GM12878 (cell line): ENCODE data around the gene BUD23. TPM values are rescaled to one million over a fixed set of nuclear protein-coding genes. Genes with fewer than 3 reads are reported as not detected.

Experiments
- ATAC-seq: fragments of 200-7000 bp; cut with Tn5 transposase; 3 replicates; pipeline ENCODE4 v1.9.1; 2020; ENCODE audit warnings: mild to moderate bottlenecking, moderate library complexity
- BruUV-seq: library from RNA; stranded (reverse); fragments of 400-500 nt; replicated peaks from 2 replicates; lab custom pipeline; 2021; lab: Mats Ljungman, UMichigan
- CTCF ChIA-PET: fragments of 300-600 bp; sonication (Branson Sonifier 250); formaldehyde crosslinking; extraction: SDS; loops from one replicate; lab custom pipeline; 2021; ENCODE audit warnings: inconsistent platforms; lab: Yijun Ruan, JAX
- POLR2A ChIA-PET: fragments of 350-600 bp; formaldehyde crosslinking; extraction: SDS; loops from one replicate; lab custom pipeline; 2021; ENCODE audit warnings: inconsistent platforms; lab: Charles Lee
- RAD21 ChIA-PET: fragments of 300-600 bp; sonication (Branson Sonifier 250); formaldehyde crosslinking; loops from one replicate; lab custom pipeline; 2023; ENCODE audit warnings: antibody characterized with exemption; ENCODE audit not compliant: unreplicated experiment; lab: Charles Lee
- SMC1A ChIA-PET: fragments of 300-600 bp; sonication (Branson Sonifier 250); formaldehyde crosslinking; loops from one replicate; lab custom pipeline; 2023; ENCODE audit not compliant: unreplicated experiment, uncharacterized antibody; lab: Charles Lee
- DNase-seq: peaks from one replicate; pipeline ENCODE4 v3.0.0-alpha.2; 2011; ENCODE audit warnings: low read depth, low spot score
- FAIRE-seq: peaks from 3 replicates; lab custom pipeline; 2011; peaks lifted over from hg19 to GRCh38; lab: Jason Lieb, UNC
- H2AFZ ChIP-seq: 2 replicates; pipeline ENCODE4 v1.6.0; 2011; ENCODE audit warnings: low read depth, low read length, control low read depth; ENCODE audit not compliant: control insufficient read depth
- H3K27ac ChIP-seq: 2 replicates; pipeline ENCODE4 v1.5.1; 2011; ENCODE audit warnings: control low read depth; ENCODE audit not compliant: control insufficient read depth, insufficient read depth
- H3K27me3 ChIP-seq, 2 experiments: replicated peaks in 1 of 2; 2 replicates each; pipeline versions ENCODE4 v1.6.0 to v1.6.1; 2011; ENCODE audit warnings: low read length in 1 of 2; ENCODE audit not compliant: control insufficient read depth in 2 of 2, insufficient read depth in 2 of 2
- H3K36me3 ChIP-seq, 2 experiments: 2 replicates each; pipeline ENCODE4 v1.5.1; 2011; ENCODE audit warnings: low read length in 1 of 2; ENCODE audit not compliant: control insufficient read depth in 2 of 2, insufficient read depth in 2 of 2
- H3K4me1 ChIP-seq: 2 replicates; pipeline ENCODE4 v1.6.1; 2011; ENCODE audit warnings: mild to moderate bottlenecking, low read length, moderate library complexity, mixed read lengths; ENCODE audit not compliant: control insufficient read depth, insufficient read depth
- H3K4me2 ChIP-seq: 2 replicates; pipeline ENCODE4 v1.6.0; 2011; ENCODE audit warnings: control low read depth; ENCODE audit not compliant: control insufficient read depth, insufficient read depth
- H3K4me3 ChIP-seq: fragments of 200-600 bp; sonication (generic); 2 replicates; pipeline ENCODE4 v1.5.1; 2016
- H3K79me2 ChIP-seq: 2 replicates; pipeline ENCODE4 v1.6.0; 2011; ENCODE audit warnings: low read length; ENCODE audit not compliant: control insufficient read depth, insufficient read depth
- H3K9ac ChIP-seq: 2 replicates; pipeline ENCODE4 v1.8.0; 2011; ENCODE audit warnings: low read length, control low read depth, mixed read lengths; ENCODE audit not compliant: control insufficient read depth, insufficient read depth
- H3K9me3 ChIP-seq: replicated peaks from 3 replicates; pipeline ENCODE4 v1.5.1; 2011; ENCODE audit warnings: mild to moderate bottlenecking, low read length; ENCODE audit not compliant: control insufficient read depth, insufficient read depth
- H4K20me1 ChIP-seq: 2 replicates; pipeline ENCODE4 v1.6.0; 2011; ENCODE audit not compliant: control insufficient read depth, insufficient read depth
- BCL11A ChIP-seq: IDR thresholded peaks from 2 replicates; pipeline ENCODE4 v1.6.1; 2011; ENCODE audit warnings: low read depth, low read length
- BCL3 ChIP-seq: IDR thresholded peaks from 2 replicates; pipeline ENCODE4 v1.6.1; 2011; ENCODE audit warnings: borderline replicate concordance, low read depth, mild to moderate bottlenecking, moderate library complexity, low read length; ENCODE audit not compliant: insufficient read depth, poor library complexity, severe bottlenecking
- BMI1 ChIP-seq: fragments of 450-650 bp; IDR thresholded peaks from 2 replicates; pipeline ENCODE4 v1.6.1; 2016; ENCODE audit warnings: mild to moderate bottlenecking, moderate library complexity, borderline replicate concordance
- CTCF ChIP-seq, 3 experiments: IDR thresholded peaks in 2 of 3; conservative IDR thresholded peaks in 1 of 3; 2 replicates each; pipeline ENCODE4 v1.5.1; 2011; ENCODE audit warnings: low read depth in 3 of 3, low read length in 3 of 3, mild to moderate bottlenecking in 3 of 3, control low read depth in 2 of 3, moderate library complexity in 2 of 3, inconsistent platforms in 1 of 3, mixed read lengths in 1 of 3; ENCODE audit not compliant: control insufficient read depth in 2 of 3, insufficient read depth in 1 of 3; ENCODE audit errors: extremely low read depth in 1 of 3
- EGR1 ChIP-seq, 2 experiments: IDR thresholded peaks; 1 replicate in 1 of 2; 2 replicates in 1 of 2; pipeline ENCODE4 v1.6.1; 2011 to 2012; ENCODE audit warnings: low read depth in 2 of 2, low read length in 2 of 2, borderline replicate concordance in 1 of 2, mild to moderate bottlenecking in 1 of 2, moderate library complexity in 1 of 2
- ETV6 ChIP-seq, 2 experiments: fragments of 450-650 bp in 1 of 2; IDR thresholded peaks in 1 of 2; conservative IDR thresholded peaks in 1 of 2; 2 replicates each; pipeline ENCODE4 v1.6.1; 2014; ENCODE audit warnings: antibody characterized with exemption in 1 of 2, borderline replicate concordance in 1 of 2, low read depth in 1 of 2, mild to moderate bottlenecking in 1 of 2, moderate library complexity in 1 of 2
- EZH2 ChIP-seq: IDR thresholded peaks from 2 replicates; pipeline ENCODE4 v1.6.1; 2012; ENCODE audit warnings: low read depth, mild to moderate bottlenecking, control low read depth, inconsistent platforms, low read length, borderline replicate concordance; ENCODE audit not compliant: control insufficient read depth
- IKZF1 ChIP-seq: fragments of 450-650 bp; conservative IDR thresholded peaks from 2 replicates; pipeline ENCODE4 v1.6.1; 2017; ENCODE audit warnings: antibody characterized with exemption, mild to moderate bottlenecking
- IKZF2 ChIP-seq, 2 experiments: fragments of 450-650 bp; IDR thresholded peaks; 2 replicates each; pipeline ENCODE4 v1.6.1; 2017; ENCODE audit warnings: mild to moderate bottlenecking in 2 of 2, moderate library complexity in 2 of 2
- MEF2B ChIP-seq: fragments of 450-650 bp; IDR thresholded peaks from 2 replicates; pipeline ENCODE4 v1.6.1; 2018; ENCODE audit warnings: mild to moderate bottlenecking, moderate library complexity; ENCODE audit not compliant: partially characterized antibody, poor library complexity, severe bottlenecking
- MYB ChIP-seq: fragments of 150-350 bp; IDR thresholded peaks from 2 replicates; pipeline ENCODE4 v1.6.1; 2014; ENCODE audit warnings: mild to moderate bottlenecking, low read depth, low read length, borderline replicate concordance
- NFYA ChIP-seq: IDR thresholded peaks from 2 replicates; pipeline ENCODE4 v1.6.1; 2011; ENCODE audit warnings: low read depth, mild to moderate bottlenecking, low read length, improper control_type of control experiment, borderline replicate concordance
- NFYB ChIP-seq: IDR thresholded peaks from 2 replicates; pipeline ENCODE4 v1.6.1; 2011; ENCODE audit warnings: low read depth, mild to moderate bottlenecking, low read length, improper control_type of control experiment, moderate library complexity; ENCODE audit not compliant: insufficient read depth
- RUNX3 ChIP-seq: IDR thresholded peaks from 2 replicates; pipeline ENCODE4 v1.6.1; 2012; ENCODE audit warnings: low read length, inconsistent platforms
- SMAD5 ChIP-seq: IDR thresholded peaks from 2 replicates; pipeline ENCODE4 v1.6.1; 2016; ENCODE audit warnings: antibody characterized with exemption, low read depth
- ZNF207 ChIP-seq: fragments of 450-650 bp; IDR thresholded peaks from 2 replicates; pipeline ENCODE4 v1.6.1; 2014; ENCODE audit warnings: antibody characterized with exemption, mild to moderate bottlenecking, borderline replicate concordance
- WGBS: methylation state at CpG from one replicate; pipeline ENCODE4 v1.1.6; 2016; ENCODE audit warnings: low lambda C conversion rate; ENCODE audit not compliant: insufficient replicate concordance, insufficient coverage; ENCODE audit errors: missing lambda C conversion rate; 5-methylcytosine and 5-hydroxymethylcytosine counted together
- in situ Hi-C: fragments of 300-500 bp; cut with MboI; formaldehyde crosslinking; loops from 9 replicates; pipeline ENCODE4 v1.14.3; 2018; ENCODE audit warnings: mixed read lengths
- intact Hi-C: fragments of 100-400 bp; cut with micrococcal nuclease; formaldehyde crosslinking; loops from one replicate; pipeline ENCODE4 v1.14.2; 2022; ENCODE audit not compliant: unreplicated experiment
- polyA plus RNA-seq, 11 experiments: library from polyadenylated mRNA; depleted of rRNA in 4 of 11; unstranded in 6 of 11; stranded (reverse) in 5 of 11; fragments of >200 nt; fragmentation: Nextera tagmentation in 4 of 11; fragmentation: Illumina TruSeq in 1 of 11; extraction: Ambion mirVana in 4 of 11; extraction: Trizol in 1 of 11; gene quantifications; 1 replicate in 1 of 11; 2 replicates in 10 of 11; pipeline versions ENCODE4 v1.2.1 to v1.2.3, GENCODE V29; 2011 to 2016; ENCODE audit warnings: inconsistent platforms in 2 of 11, missing spikeins in 2 of 11, low read depth in 1 of 11
- total RNA-seq, 4 experiments: library from RNA; depleted of rRNA in 3 of 4; stranded (reverse); fragments of >200 nt in 3 of 4; fragmentation: Illumina TruSeq in 1 of 4; extraction: Trizol in 1 of 4; gene quantifications; 2 replicates each; pipeline versions ENCODE4 v1.2.1 to v1.2.3, GENCODE V29; 2013 to 2021

The BUD23 gene
- total and polyA plus RNA-seq, 10 of the 15 experiments (the other 5 are each of a cell fraction or from before 2014, with no cell fraction given): 36.4 to 138 (median 99.5) TPM

GRCh38 chr7:73717991-73718405 lies 34.6 kb downstream of the BUD23 start:
- ChIA-PET RAD21 (no interaction called here), SMC1A (no interaction called here), CTCF (interaction anchor here (0.9 kb wide), 1 partner anchor 18 kb away, joined by 3 read pairs; no protein-coding TSS in a partner anchor), POLR2A (no interaction called here)
- no peaks in the 10 kb centered on the region for H3K27me3 ChIP-seq
- intact Hi-C loops: loop anchor here (2.0 kb wide), 1 partner anchor 35 kb away; the partner anchor contains the start of genes BUD23 and DNAJC30
- no peaks in the 10 kb centered on the region for H3K36me3 ChIP-seq
- peak overlapping the region; percentile 87; the same call in 1 of the 2 replicates for H3K4me3 ChIP-seq
- H3K9me3 ChIP-seq: no peaks in the 10 kb centered on the region
- WGBS: 4% methylated on average over 10 of the region's 10 CpGs
- in situ Hi-C loops: no loop called here
- peaks cover 12% of the 10 kb centered on the region for H3K4me1 ChIP-seq
- no peak for FAIRE-seq
- BruUV-seq: no TSS peak
- H4K20me1 ChIP-seq: peaks cover 4% of the 10 kb centered on the region; the same call in 1 of the 2 replicates
- TF ChIP-seq ZNF207: no peak
- TF ChIP-seq IKZF1: 0 out of 2 replicates have a peak, but pooled peaks have one; percentile 39
- no peak for TF ChIP-seq SMAD5
- 0 out of 4 replicates have a peak, but pooled peaks of 1 of the 2 experiments have one; percentile 16 for TF ChIP-seq ETV6 (conservative IDR thresholded peaks at IDR 0.05 in 1 of 2, IDR thresholded peaks at IDR 0.05 in 1 of 2; ENCODE audit: borderline replicate concordance in 1 of 2, low read depth in 1 of 2)
- no peak for TF ChIP-seq NFYA
- TF ChIP-seq IKZF2 (IDR thresholded peaks at IDR 0.05): peak; percentile 48 to 49
- peak; percentile 33 for TF ChIP-seq MEF2B
- TF ChIP-seq NFYB: no peak
- no peak for TF ChIP-seq BCL11A
- no peak for TF ChIP-seq BMI1
- no peak for TF ChIP-seq CTCF (IDR thresholded peaks at IDR 0.05 in 2 of 3, conservative IDR thresholded peaks at IDR 0.05 in 1 of 3; ENCODE audit: control insufficient read depth in 2 of 3, extremely low read depth in 1 of 3, insufficient read depth in 1 of 3, low read depth in 3 of 3, low read length in 3 of 3)
- peak; percentile 73 for TF ChIP-seq RUNX3
- no peak for TF ChIP-seq EGR1 (IDR thresholded peaks at IDR 0.05; ENCODE audit: borderline replicate concordance in 1 of 2, low read depth in 2 of 2, low read length in 2 of 2)
- TF ChIP-seq BCL3: peak; percentile 48
- no peak for TF ChIP-seq EZH2
- no peak for TF ChIP-seq MYB
- H3K27ac ChIP-seq: no peak overlapping the region
- peak; percentile 49 for ATAC-seq
- H2AFZ ChIP-seq: no peak overlapping the region
- H3K4me2 ChIP-seq: peak overlapping the region; percentile 90
- no peak overlapping the region for H3K9ac ChIP-seq
- DNase-seq: no peak
- no peaks in the 10 kb centered on the region for H3K79me2 ChIP-seq
